KMS-11 (cell line): ENCODE data around the gene ICE1.

Source experiments
- H2AFZ ChIP-seq: fragments of 200-600 bp; sonication (generic); 2 replicates; pipeline ENCODE4 v1.6.1; 2016; ENCODE audit warnings: antibody characterized with exemption, mixed run types, low read depth
- H3K27ac ChIP-seq: fragments of 200-600 bp; sonication (generic); 2 replicates; pipeline ENCODE4 v1.6.1; 2016; ENCODE audit warnings: mild to moderate bottlenecking, mixed run types
- H3K27me3 ChIP-seq: fragments of 200-600 bp; sonication (generic); 2 replicates; pipeline ENCODE4 v1.6.1; 2017; ENCODE audit warnings: mild to moderate bottlenecking, low read depth, mixed run types, moderate library complexity; ENCODE audit not compliant: insufficient read depth
- H3K36me3 ChIP-seq: fragments of 200-600 bp; sonication (generic); 2 replicates; pipeline ENCODE4 v1.6.1; 2017; ENCODE audit warnings: mild to moderate bottlenecking, mixed run types; ENCODE audit not compliant: insufficient read depth
- H3K4me1 ChIP-seq: fragments of 200-600 bp; sonication (generic); 2 replicates; pipeline ENCODE4 v1.6.1; 2016; ENCODE audit warnings: mild to moderate bottlenecking, low read depth, mixed run types; ENCODE audit not compliant: poor library complexity, severe bottlenecking
- H3K4me2 ChIP-seq: fragments of 200-600 bp; sonication (generic); 2 replicates; pipeline ENCODE4 v1.7.0; 2016; ENCODE audit warnings: mild to moderate bottlenecking, mixed run types
- H3K4me3 ChIP-seq: fragments of 200-600 bp; sonication (generic); IDR thresholded peaks from 2 replicates; pipeline ENCODE4 v1.6.1; 2017; ENCODE audit warnings: low read depth, low read length, mixed read lengths; ENCODE audit not compliant: insufficient read depth
- H3K79me2 ChIP-seq: fragments of 200-600 bp; sonication (generic); 2 replicates; pipeline ENCODE4 v1.6.1; 2016; ENCODE audit warnings: low read depth, mixed run types; ENCODE audit not compliant: insufficient read depth
- H3K9ac ChIP-seq: fragments of 200-600 bp; sonication (generic); 2 replicates; pipeline ENCODE4 v1.6.1; 2016; ENCODE audit warnings: mild to moderate bottlenecking, mixed run types
- H4K20me1 ChIP-seq: fragments of 200-600 bp; sonication (generic); 2 replicates; pipeline ENCODE4 v1.6.1; 2016; ENCODE audit warnings: mild to moderate bottlenecking, mixed run types; ENCODE audit not compliant: insufficient read depth
- TF ChIP-seq, protein P1 (sequence below): fragments of 200-600 bp; sonication (generic); conservative IDR thresholded peaks from 2 replicates; pipeline ENCODE4 v1.6.1; 2017; ENCODE audit warnings: low read depth, mild to moderate bottlenecking, antibody characterized with exemption, low read length, moderate library complexity, mixed read lengths

The ICE1 gene

DNA sequence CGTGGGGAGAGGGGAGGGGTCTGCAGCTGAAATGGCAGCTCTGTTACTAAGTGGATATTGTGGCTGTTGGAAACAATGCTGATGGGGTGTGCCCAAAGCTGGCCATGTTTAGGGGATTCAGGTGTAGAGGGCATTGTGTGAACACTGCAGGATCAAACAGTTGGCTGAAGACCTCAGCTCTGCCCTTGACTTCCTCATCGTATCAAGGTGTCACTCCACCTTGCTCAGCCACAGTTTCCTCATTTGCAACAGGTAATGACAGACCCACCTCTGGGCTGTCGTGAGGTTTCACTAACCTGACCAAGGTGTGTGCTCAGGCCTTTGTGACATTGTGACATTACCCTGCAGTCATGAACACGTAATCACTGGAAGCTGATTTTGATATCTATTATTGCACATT lies 111.9 kb downstream of the ICE1 start:
- no peak overlapping the region for H3K4me2 ChIP-seq
- H3K9ac ChIP-seq = no peak overlapping the region
- no peak overlapping the region for H3K4me3 ChIP-seq
- no peaks in the 10 kb centered on the region for H3K79me2 ChIP-seq
- H3K36me3 ChIP-seq = no peaks in the 10 kb centered on the region
- H3K27me3 ChIP-seq = no peaks in the 10 kb centered on the region
- no peaks in the 10 kb centered on the region for H4K20me1 ChIP-seq
- no peaks in the 10 kb centered on the region for H3K4me1 ChIP-seq
- no peak overlapping the region for H2AFZ ChIP-seq
- H3K27ac ChIP-seq = no peak overlapping the region
- TF ChIP-seq, protein P1, sequence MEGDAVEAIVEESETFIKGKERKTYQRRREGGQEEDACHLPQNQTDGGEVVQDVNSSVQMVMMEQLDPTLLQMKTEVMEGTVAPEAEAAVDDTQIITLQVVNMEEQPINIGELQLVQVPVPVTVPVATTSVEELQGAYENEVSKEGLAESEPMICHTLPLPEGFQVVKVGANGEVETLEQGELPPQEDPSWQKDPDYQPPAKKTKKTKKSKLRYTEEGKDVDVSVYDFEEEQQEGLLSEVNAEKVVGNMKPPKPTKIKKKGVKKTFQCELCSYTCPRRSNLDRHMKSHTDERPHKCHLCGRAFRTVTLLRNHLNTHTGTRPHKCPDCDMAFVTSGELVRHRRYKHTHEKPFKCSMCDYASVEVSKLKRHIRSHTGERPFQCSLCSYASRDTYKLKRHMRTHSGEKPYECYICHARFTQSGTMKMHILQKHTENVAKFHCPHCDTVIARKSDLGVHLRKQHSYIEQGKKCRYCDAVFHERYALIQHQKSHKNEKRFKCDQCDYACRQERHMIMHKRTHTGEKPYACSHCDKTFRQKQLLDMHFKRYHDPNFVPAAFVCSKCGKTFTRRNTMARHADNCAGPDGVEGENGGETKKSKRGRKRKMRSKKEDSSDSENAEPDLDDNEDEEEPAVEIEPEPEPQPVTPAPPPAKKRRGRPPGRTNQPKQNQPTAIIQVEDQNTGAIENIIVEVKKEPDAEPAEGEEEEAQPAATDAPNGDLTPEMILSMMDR = no peak

DNA sequence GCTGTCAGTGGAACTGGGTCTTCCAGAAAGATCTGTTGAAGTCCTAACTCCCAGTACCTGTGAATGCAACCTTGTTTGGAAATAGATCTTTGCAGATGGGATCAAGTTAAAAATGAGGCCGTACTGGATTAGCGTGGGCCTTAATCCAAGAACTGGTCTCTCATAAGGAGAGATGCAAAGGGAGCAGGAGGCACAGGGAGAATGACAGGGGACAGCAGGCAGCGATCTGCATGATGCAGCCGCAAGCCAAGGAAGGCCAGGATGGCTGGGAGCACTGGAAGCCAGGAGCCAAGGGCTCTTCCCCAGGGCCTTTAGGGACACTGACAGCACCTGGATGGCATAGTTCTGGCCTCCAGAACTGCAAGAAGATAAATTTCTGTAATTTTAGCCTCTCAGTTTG lies 114.4 kb downstream of the ICE1 start:
- Histone ChIP-seq H3K4me3 (no peak overlapping the region), H3K9ac (no peak overlapping the region), H3K4me2 (no peak overlapping the region), H2AFZ (no peak overlapping the region), H3K79me2 (no peaks in the 10 kb centered on the region), H3K27ac (no peak overlapping the region), H3K36me3 (no peaks in the 10 kb centered on the region), H3K4me1 (no peaks in the 10 kb centered on the region), H4K20me1 (no peaks in the 10 kb centered on the region), H3K27me3 (no peaks in the 10 kb centered on the region)
- TF ChIP-seq, protein P1 = no peak

DNA sequence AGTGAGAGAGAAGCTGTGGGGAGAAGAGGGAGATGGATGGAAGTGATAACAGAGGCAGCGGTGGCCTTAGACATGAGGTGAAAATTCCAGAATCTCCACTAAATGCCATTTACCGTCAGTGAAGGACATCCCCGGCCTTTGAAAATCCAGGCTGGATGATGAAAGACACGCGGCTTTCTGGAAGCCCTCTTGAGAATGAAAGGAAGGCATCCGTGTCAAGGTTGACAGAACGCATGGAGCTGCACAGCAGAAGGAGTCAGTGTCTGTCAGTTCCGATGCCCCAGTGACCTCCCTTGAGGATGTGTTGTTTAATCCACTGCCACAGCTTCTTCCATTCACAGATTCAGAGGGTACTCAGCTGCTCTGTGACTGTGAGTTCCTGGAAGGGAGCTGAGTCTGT lies 114.9 kb downstream of the ICE1 start:
- TF ChIP-seq, protein P1 = no peak
- H3K27me3 ChIP-seq = no peaks in the 10 kb centered on the region
- H3K4me3 ChIP-seq = no peak overlapping the region
- H3K4me2 ChIP-seq = no peak overlapping the region
- H4K20me1 ChIP-seq = no peaks in the 10 kb centered on the region
- H3K27ac ChIP-seq = no peak overlapping the region
- no peaks in the 10 kb centered on the region for H3K4me1 ChIP-seq
- H3K79me2 ChIP-seq = no peaks in the 10 kb centered on the region
- no peak overlapping the region for H2AFZ ChIP-seq
- H3K9ac ChIP-seq = no peak overlapping the region
- H3K36me3 ChIP-seq = no peaks in the 10 kb centered on the region

GRCh38 chr5:5539590-5539989 lies 117.1 kb downstream of the ICE1 start:
- H3K27me3 ChIP-seq = no peaks in the 10 kb centered on the region
- no peak overlapping the region for H3K4me2 ChIP-seq
- TF ChIP-seq, protein P1 = no peak
- no peaks in the 10 kb centered on the region for H3K4me1 ChIP-seq
- no peak overlapping the region for H3K27ac ChIP-seq
- no peak overlapping the region for H3K9ac ChIP-seq
- H3K79me2 ChIP-seq = no peaks in the 10 kb centered on the region
- H2AFZ ChIP-seq = no peak overlapping the region
- H4K20me1 ChIP-seq = no peaks in the 10 kb centered on the region
- H3K36me3 ChIP-seq = no peaks in the 10 kb centered on the region
- no peak overlapping the region for H3K4me3 ChIP-seq
